Measurements from ENCODE around the gene METTL23. TPM values are rescaled to one million over a fixed set of nuclear protein-coding genes. Genes with fewer than 3 reads are reported as not detected.
"Not testable (repeated sequence)": the region's sequence is repeated elsewhere in the genome, so short reads cannot be mapped to it uniquely, and the experiment has no call there.

Gene METTL23
- polyA plus RNA-seq, 10 donors: 20.6 to 26.1 (median 21.3) TPM

GRCh38 chr17:76732734-76733617, 6.3 kb downstream of the METTL23 start:
- no peak for DNase-seq

- DNase-seq: no peak
These were observed 6.9 kb downstream of the METTL23 start for GRCh38 chr17:76733618-76733957.

- DNase-seq: peak in 1 of 3 donors; percentile 24
These were observed 7.6 kb downstream of the METTL23 start for GRCh38 chr17:76734080-76734840.

GRCh38 chr17:76735006-76735405, 8.4 kb downstream of the METTL23 start:
- peak in 1 of 3 donors; percentile 40 for DNase-seq

GRCh38 chr17:76735586-76736348, 9.1 kb downstream of the METTL23 start:
- DNase-seq: peak in 2 of 3 donors; percentile 15 to 53

GRCh38 chr17:76736349-76737081, 9.9 kb downstream of the METTL23 start:
- peak; percentile 53 to 92 (median 84) for DNase-seq

- peak in 2 of 3 donors; percentile 98 to 99 for DNase-seq
These were observed 10.5 kb downstream of the METTL23 start, which contains the start of gene SRSF2 for GRCh38 chr17:76737082-76737675. TSS of gene SRSF2 (minus strand) at chr17:76737331. CDS start at chr17:76737160, 171 bp downstream.

- peak; percentile 95 to 100 (median 97) for DNase-seq
These were observed 11.2 kb downstream of the METTL23 start, which contains the start of gene MFSD11 for GRCh38 chr17:76737676-76738467. TSS of gene MFSD11 (plus strand) at chr17:76738119. CDS start at chr17:76738353, 234 bp downstream.

- DNase-seq: peak in 2 of 3 donors; percentile 14 to 58
These were observed 11.8 kb downstream of the METTL23 start for GRCh38 chr17:76738468-76738850.

GRCh38 chr17:76739568-76740115, 13.0 kb downstream of the METTL23 start:
- not testable (repeated sequence) for DNase-seq

- peak; percentile 38 to 62 (median 55) for DNase-seq
These were observed 13.9 kb downstream of the METTL23 start for GRCh38 chr17:76740329-76741118.

- no peak for DNase-seq
These were observed 16.3 kb downstream of the METTL23 start for GRCh38 chr17:76742958-76743357.

- DNase-seq: no peak
These were observed 18.1 kb downstream of the METTL23 start for GRCh38 chr17:76744747-76745146.

- DNase-seq: not testable (repeated sequence)
These were observed 19.1 kb downstream of the METTL23 start for GRCh38 chr17:76745785-76746184.

GRCh38 chr17:76747716-76748363, 21.2 kb downstream of the METTL23 start:
- DNase-seq: no peak

GRCh38 chr17:76748657-76749056, 22.0 kb downstream of the METTL23 start:
- no peak for DNase-seq

GRCh38 chr17:76751416-76751993, 24.9 kb downstream of the METTL23 start:
- no peak for DNase-seq

GRCh38 chr17:76752006-76752405, 25.4 kb downstream of the METTL23 start:
- DNase-seq: no peak
